ENCODE measurements around the gene FZD2.

GRCh38 chr17:44539673-44540072 lies 17.6 kb upstream of the FZD2 start:
- TF ChIP-seq CTCF (IDR thresholded peaks at IDR 0.05): no peak
- TF ChIP-seq ZFX (IDR thresholded peaks at IDR 0.05; ENCODE audit: borderline replicate concordance): no peak

Measured in 22Rv1 (cell line).